NB4 (cell line): ENCODE measurements around the gene BCAS3.

Source experiments
- DNase-seq: peaks from one replicate; pipeline ENCODE4 v3.0.0; 2010; ENCODE audit warnings: low read depth
- H3K4me3 ChIP-seq: one replicate; pipeline ENCODE4 v1.5.1; 2011; ENCODE audit warnings: mild to moderate bottlenecking, low read depth, low read length, moderate library complexity
- MYC ChIP-seq: IDR thresholded peaks from 2 replicates; pipeline ENCODE4 v1.6.1; 2011; ENCODE audit warnings: low read depth, low read length
- POLR2A ChIP-seq: IDR thresholded peaks from 2 replicates; pipeline ENCODE4 v1.6.1; 2011; ENCODE audit warnings: mild to moderate bottlenecking; ENCODE audit not compliant: insufficient read length; ENCODE audit errors: extremely low read depth
- TF ChIP-seq, protein P1 (sequence below): IDR thresholded peaks from 2 replicates; pipeline ENCODE4 v1.6.1; 2011; ENCODE audit warnings: low read depth, low read length
- TF ChIP-seq, protein P2 (sequence below): IDR thresholded peaks from one replicate; pipeline ENCODE4 v1.5.1; 2012; ENCODE audit warnings: low read depth, low read length

The BCAS3 gene

DNA sequence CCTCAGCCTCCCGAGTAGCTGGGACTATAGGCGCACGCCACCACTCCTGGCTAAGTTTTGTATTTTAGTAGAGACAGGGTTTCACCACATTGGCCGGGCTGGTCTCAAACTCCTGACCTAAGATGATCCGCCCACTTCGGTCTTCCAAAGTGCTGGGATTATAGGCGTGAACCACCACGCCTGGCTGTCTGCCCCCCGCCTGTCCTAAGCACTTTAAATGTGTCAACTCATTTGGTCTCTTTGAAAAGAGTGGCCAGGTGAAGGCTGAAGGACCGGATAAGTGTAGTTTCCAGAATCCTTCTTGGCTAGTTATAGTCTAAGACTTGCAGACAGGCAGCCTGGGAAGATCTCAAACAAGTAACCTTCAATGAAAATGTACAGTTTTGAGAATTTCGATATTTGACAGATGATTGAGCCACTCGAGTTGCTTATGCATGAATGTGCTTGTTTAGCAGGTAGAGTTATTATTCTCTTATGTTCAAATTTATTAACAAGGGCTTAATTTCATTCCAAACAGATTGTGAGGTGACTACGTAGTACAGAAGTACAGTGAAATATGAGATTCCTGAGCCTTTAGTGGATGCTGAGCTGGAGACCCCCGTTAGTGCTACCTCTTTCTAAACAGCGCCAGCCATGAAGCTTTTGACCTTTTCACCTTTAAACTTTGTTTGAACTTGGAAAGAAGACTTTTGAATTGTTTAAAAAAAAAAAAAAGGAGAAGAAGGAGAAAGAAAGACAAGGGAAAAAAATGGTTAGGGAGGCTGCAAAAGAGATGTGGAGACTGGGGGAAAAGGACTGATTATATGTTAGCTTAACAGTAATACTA, 557.6 kb downstream of the BCAS3 start:
- no peak for DNase-seq
- TF ChIP-seq, protein P1, sequence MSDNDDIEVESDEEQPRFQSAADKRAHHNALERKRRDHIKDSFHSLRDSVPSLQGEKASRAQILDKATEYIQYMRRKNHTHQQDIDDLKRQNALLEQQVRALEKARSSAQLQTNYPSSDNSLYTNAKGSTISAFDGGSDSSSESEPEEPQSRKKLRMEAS, result no peak
- no peak for TF ChIP-seq MYC
- TF ChIP-seq, protein P2, sequence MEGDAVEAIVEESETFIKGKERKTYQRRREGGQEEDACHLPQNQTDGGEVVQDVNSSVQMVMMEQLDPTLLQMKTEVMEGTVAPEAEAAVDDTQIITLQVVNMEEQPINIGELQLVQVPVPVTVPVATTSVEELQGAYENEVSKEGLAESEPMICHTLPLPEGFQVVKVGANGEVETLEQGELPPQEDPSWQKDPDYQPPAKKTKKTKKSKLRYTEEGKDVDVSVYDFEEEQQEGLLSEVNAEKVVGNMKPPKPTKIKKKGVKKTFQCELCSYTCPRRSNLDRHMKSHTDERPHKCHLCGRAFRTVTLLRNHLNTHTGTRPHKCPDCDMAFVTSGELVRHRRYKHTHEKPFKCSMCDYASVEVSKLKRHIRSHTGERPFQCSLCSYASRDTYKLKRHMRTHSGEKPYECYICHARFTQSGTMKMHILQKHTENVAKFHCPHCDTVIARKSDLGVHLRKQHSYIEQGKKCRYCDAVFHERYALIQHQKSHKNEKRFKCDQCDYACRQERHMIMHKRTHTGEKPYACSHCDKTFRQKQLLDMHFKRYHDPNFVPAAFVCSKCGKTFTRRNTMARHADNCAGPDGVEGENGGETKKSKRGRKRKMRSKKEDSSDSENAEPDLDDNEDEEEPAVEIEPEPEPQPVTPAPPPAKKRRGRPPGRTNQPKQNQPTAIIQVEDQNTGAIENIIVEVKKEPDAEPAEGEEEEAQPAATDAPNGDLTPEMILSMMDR, result no peak
- no peak for TF ChIP-seq POLR2A
- no peak overlapping the region for H3K4me3 ChIP-seq

DNA sequence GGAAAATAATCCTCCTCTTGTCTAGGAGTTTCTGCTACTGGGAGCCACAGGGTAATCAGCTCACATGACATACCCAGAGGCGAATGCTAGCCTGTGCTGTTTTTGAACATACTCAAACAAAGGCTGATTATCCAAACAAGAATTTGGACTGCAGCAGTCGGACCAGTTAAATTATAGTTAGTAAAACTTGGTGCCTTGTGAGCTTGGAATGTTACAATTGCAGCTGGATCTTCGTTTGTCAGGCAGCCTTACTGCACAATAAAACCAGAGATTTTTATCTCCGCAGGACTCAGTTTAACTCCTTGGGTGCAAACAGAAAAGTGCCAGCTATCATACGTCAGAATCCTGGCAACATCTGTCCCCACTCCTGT, 558.2 kb downstream of the BCAS3 start:
- DNase-seq, result no peak
- no peak overlapping the region for H3K4me3 ChIP-seq
- TF ChIP-seq, protein P2, result no peak
- TF ChIP-seq, protein P1, result no peak
- TF ChIP-seq POLR2A (no peak), MYC (no peak)

DNA sequence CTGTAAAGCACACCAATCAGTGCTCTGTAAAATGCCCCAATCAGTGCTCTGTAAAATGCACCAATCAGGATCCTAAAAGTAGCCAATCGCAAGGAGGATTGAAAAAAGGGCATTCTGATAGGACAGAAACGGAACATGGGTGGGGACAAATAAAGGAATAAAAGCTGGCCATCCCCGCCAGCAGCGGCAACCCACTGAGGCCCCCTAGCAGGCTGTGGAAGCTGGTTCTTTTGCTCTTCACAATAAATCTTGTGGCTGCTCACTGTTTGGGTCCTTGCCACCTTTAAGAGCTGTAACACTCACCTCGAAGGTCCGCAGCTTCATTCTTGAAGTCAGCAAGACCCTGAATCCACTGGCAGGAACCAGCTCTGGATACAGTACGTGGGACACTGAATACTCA, 559.6 kb downstream of the BCAS3 start:
- DNase-seq, result no peak
- no peak overlapping the region for H3K4me3 ChIP-seq
- TF ChIP-seq POLR2A (no peak), MYC (no peak)
- TF ChIP-seq, protein P1, result no peak
- TF ChIP-seq, protein P2, result no peak

DNA sequence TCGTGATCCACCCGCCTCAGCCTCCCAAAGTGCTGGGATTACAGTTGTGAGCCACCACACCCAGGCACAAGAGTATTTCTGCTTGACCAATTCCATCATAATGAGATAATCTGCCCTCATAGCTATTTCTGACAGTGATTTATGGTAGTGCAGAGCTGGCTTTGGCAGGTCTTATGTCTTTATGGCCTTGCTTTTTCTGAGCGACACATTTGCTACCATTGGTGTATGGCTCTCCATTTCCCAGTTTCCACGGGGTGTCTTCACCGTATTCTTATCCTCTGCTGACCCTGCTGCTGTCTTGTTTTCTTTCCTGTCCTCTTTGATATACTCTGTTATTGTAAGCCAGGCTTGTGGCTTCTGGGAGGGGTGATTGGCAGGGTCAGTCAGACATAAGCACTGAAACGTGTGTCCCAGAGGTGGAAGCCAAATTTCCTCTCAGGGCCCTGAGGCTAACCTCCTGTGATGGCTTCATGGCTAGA, 560.8 kb downstream of the BCAS3 start:
- no peak for DNase-seq
- no peak overlapping the region for H3K4me3 ChIP-seq
- TF ChIP-seq MYC, result no peak
- TF ChIP-seq, protein P1, result no peak
- TF ChIP-seq, protein P2, result no peak
- no peak for TF ChIP-seq POLR2A

DNA sequence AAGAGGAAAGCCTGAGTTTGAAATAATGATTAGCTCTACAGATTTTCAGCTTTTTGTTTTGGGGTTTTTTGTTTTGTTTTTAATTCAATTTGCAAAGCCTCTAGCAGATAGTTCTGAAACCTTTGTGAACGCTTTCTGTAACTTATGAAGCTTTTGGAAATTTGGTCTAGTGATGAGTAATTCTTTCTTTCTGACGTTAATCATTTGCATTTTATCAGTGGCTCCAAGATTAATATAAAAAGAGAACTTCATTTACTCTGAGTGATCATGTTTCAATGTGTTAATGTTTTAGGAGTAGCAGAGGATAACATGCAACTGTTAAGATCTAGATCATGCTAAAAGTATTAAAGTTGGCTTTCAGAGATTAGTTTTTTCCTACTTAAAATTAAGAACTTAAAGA, 561.7 kb downstream of the BCAS3 start:
- H3K4me3 ChIP-seq, result no peak overlapping the region

More for the DNA sequence above, 561.7 kb downstream of the BCAS3 start:
- no peak for DNase-seq
- TF ChIP-seq, protein P1, result no peak
- TF ChIP-seq POLR2A (no peak), MYC (no peak)
- TF ChIP-seq, protein P2, result no peak
